HG03097 (cell line): ENCODE results near the gene TTYH3.
"Not testable (repeated sequence)": the region's sequence is repeated elsewhere in the genome, so short reads cannot be mapped to it uniquely, and the experiment has no call there.

ENCODE experiments used
- ATAC-seq: cut with Tn5 transposase; IDR thresholded peaks from one replicate; pipeline ENCODE4 v1.9.1; 2021; ENCODE audit not compliant: unreplicated experiment, low FRiP score

TTYH3 gene, protein sequence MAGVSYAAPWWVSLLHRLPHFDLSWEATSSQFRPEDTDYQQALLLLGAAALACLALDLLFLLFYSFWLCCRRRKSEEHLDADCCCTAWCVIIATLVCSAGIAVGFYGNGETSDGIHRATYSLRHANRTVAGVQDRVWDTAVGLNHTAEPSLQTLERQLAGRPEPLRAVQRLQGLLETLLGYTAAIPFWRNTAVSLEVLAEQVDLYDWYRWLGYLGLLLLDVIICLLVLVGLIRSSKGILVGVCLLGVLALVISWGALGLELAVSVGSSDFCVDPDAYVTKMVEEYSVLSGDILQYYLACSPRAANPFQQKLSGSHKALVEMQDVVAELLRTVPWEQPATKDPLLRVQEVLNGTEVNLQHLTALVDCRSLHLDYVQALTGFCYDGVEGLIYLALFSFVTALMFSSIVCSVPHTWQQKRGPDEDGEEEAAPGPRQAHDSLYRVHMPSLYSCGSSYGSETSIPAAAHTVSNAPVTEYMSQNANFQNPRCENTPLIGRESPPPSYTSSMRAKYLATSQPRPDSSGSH

DNA sequence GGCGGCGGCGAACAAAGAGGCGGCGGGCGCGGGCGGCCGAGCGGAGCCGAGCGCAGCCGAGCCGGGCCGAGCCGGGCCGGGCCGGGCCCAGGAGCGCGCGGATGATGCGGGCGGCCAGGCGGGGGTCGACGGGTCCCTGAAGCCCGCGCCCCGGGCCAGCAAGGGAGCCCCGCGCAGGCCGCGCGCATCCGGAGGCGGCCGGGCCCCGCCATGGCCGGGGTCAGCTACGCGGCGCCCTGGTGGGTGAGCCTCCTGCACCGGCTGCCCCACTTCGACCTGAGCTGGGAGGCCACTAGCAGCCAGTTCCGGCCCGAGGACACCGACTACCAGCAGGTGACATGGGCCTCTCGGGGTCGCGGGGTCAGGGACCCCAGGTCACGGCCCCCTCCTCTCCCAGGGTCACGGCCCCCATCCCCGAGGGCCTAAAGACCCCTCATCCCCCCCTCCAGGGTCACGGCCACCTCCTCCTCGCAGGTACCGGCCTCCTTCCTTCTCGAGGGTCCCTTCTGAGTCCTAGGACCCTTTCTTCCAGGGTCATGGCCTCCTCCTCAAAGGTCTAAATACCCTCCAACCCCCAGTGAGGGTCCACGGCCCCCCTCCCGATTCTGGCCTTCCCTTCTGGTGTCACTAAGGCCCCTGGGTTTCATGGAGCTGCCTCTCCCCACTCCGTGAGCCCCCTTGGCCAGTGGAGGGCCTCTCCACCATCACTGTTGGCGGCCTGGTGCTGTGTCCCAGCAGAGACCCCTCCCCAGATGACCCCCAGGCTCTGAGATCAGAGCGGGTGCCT, at the start of gene TTYH3:
Gene TTYH3, plus strand, starts transcription at position 41 of the 787 bp plus-strand sequence. Its CDS starts 170 bp downstream, at position 211.
- ATAC-seq, result peak; percentile 21

- ATAC-seq, result no peak
Observed at GRCh38 chr7:2582006-2582735, 49.6 kb upstream of the TTYH3 start.

DNA sequence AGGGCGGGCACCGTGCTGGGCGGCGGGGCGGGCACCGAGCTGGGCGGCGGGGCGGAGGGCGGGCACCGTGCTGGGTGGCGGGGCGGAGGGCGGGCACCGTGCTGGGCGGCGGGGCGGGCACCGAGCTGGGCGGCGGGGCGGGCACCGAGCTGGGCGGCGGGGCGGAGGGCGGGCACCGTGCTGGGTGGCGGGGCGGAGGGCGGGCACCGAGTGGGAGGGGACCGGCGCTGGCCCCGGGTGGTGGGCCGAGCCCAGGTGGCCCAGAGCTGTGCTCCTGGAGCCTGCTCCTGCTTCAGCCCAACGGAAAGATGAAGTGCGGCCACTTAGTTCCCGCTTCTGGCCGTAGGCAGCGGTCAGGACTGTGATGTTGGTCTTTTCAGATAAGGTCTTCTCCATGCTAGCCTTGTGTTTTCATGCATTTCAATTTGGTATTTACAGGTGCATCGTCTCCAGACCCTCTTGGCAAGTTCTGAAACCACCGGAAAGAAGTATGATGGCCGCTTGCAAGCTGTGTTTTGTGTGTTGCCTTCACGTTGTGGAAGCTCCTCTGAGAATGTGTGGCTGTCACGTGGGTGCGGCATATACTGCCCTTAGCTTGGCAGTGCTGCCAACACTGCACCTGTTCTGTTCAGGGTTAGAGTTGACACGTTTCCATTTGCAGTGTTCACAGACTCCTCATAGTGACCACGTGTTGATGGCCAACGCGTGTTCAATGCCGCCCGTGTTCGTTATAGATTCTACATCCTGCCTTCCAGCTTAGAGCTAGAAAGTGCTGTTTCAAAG, 47.8 kb upstream of the TTYH3 start:
- no peak for ATAC-seq

DNA sequence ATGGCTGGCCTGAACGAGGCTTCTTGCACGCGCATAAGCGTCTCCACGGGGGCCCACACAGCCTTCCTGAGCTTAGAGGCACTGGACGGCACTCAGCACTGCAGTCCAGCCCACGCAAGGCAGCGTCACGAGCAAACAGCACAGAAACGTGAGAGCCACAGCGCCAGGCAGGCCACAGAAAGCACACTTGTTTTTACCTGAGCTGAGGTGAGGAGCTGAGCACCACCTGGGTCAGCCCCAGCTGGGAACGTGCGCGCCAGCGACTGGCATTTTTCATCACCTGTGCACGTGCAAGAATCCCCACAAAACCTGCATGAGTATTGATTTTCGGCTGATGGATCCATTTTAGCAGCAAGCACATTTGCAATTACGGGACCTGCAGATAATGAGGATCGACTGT, 46.3 kb upstream of the TTYH3 start:
- no peak for ATAC-seq

GRCh38 chr7:2586326-2587020, 45.3 kb upstream of the TTYH3 start:
- ATAC-seq, result no peak

DNA sequence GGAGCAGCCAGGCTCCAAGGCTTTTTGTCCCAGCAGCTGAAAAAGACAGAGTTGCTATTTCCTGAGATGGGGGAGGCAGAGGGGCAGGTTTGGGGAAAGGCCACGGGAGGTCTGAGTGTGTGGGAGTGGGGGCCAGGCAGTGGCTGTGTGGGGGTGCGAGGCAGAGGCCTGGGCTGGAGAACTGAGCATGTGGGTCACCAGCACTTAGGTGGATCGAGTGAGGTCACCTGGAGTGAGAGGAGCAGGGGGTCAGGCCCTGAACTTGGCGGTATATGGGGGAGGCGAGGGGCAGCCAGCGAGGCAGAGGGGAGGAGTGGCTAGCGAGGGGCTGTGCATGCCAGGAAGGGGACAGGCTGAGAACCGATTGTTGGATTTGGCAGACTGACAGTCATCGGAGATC, 44.7 kb upstream of the TTYH3 start:
- no peak for ATAC-seq

- no peak for ATAC-seq
Observed at GRCh38 chr7:2587778-2588177, 44.0 kb upstream of the TTYH3 start.

GRCh38 chr7:2589341-2589740, 42.4 kb upstream of the TTYH3 start:
- no peak for ATAC-seq

DNA sequence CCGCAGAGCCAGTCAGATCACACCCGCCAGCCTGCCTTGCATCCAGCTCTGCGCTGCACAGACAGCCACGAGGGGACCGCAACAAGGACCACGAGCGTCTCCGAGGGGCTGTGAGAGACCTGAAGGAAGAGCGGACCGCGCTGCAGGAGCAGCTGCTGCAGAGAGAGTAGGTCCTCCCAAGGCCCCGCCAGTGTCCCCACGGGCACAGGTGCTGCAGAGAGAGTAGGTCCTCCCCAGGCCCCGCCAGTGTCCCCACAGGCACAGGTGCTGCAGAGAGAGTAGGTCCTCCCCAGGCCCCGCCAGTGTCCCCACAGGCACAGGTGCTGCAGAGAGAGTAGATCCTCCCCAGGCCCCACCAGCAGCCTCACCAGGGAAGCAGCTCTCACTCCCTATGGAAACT, 41.8 kb upstream of the TTYH3 start:
- ATAC-seq, result not testable (repeated sequence)

DNA sequence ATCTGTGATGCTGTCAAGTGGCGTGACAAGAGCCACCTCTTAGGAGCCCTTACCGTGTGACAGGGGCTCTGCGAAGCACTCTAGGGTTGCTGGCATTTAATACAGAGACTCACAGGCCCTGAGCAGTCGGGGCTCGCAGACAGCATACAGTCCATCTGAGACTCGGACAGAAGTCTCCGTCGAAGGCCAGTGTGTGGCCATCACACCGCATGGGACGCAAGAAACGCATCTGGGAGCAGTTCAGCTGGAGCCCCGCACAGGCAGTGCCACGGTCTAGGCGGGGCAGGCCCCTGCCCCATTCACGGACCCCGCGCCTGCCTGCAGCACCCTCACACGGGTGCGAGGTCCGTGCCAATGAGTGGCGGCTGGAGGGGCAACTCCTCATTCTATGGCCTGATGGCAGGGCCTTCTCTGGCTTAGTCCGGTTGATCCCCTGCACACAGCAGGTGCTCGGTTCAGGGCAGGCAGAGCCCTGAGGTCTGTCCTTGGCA, 39.4 kb upstream of the TTYH3 start:
- ATAC-seq, result no peak

GRCh38 chr7:2593036-2593727, 38.6 kb upstream of the TTYH3 start:
- no peak for ATAC-seq

DNA sequence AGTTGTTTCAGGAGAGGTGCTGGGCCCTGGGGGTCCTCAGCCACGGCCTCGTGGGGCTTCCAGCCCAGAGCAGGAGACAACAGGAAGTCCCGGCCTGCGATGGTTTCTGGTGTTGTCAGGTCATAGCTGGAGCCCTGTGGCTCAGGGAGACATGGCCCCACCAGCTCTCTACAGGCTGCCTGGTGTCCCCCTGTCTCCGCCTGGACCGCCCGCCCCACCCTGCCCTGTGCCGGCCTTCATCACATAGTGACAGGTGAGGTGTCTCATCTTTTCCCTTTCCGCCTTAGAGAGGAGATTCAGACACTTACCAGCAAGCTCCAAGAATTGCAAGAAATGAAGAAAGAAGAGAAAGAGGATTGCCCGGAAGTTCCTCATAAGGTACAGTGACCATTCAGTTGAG, 37.2 kb upstream of the TTYH3 start:
- ATAC-seq, result no peak

GRCh38 chr7:2595258-2595860, 36.4 kb upstream of the TTYH3 start:
- ATAC-seq, result no peak

DNA sequence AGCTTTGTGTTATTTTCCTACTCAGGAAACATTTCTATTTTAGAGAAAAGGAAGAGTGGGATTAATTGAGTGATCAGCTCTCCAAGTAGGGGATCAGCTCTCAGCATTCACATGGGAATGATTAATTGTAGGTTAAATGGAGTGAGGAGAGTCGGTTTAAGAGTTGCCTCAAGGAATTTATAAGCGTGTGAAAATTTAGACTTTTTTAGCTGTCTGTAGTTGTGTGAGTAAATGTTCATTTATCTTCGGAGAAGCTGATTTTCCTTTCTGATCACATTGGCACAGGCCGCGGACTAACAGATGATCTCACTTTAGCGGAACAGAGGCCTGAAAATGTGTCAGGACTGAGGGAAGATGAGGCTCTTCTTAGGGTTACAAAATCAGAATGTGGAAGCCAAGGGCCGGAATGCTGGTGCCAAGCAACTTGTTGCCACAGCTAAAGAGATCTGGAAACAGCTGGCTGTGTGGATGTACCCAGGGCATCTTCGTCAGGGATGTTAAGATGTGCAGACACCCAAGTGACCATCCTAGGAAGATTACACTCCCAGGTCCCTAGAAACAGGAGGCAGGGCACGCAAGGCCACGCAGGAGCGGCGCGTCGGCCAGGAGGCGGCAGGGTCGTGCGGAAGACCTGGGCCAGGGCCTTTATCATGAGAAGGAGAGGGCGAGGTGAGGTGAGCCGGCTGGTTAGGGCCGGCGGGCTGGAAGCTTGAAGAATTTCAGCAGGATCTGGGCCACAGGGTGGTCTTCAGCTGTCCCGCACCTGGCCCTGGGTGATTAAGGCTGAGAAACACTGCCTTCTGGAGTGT, 35.1 kb upstream of the TTYH3 start:
- no peak for ATAC-seq

DNA sequence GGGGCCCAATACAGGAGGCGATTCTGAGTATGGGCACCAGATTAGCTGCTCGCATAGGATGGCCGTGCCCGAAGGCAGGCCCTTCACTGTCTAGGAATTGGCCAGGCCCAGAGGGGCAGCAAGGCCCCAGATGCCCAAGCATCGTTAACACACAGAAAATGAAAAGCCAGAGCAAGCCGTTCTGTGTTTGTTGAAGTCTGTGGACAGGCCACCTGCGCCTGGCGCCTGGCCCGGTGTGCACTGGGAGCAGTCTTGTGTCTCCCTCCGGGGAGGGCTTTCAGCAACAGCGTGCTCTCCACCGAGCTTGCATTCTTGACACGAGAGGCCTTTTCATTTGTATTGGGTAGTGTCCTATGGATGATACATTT, 34.5 kb upstream of the TTYH3 start:
- ATAC-seq, result no peak

- ATAC-seq, result no peak
Observed at GRCh38 chr7:2598154-2598823, 33.5 kb upstream of the TTYH3 start.

DNA sequence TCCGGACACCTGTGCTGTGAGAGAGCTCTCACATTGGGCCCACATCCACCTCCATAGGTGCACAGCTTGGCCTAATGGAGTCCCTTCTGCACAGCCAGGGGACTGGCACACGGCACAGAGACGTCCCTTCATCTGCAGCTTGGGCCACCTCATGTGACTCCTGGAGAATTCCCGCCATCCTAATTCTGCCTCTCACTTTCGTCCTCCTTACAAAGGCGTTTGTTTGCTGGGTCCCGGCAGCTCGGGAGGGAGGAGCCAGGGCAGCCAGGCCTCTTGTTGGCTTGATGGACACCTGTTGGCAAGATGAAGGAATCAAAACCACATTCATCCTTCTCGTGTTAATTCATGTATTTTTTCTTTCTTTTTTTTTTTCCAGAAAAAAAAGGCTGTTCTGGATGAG, 30.7 kb upstream of the TTYH3 start:
- no peak for ATAC-seq
